ENCODE measurements around the gene UFC1. TPM values are rescaled to one million over a fixed set of nuclear protein-coding genes. Genes with fewer than 3 reads are reported as not detected.

UFC1 gene
- total RNA-seq, 1 experiment from 2014 or later = 63.7 TPM

- Histone ChIP-seq H3K4me2 (ENCODE audit: low read length) (peak within 1 kb of the TSS; percentile 89), H3K4me3 (replicated peaks in 1 of 2; ENCODE audit: low read depth in 1 of 2, low read length in 2 of 2) (peak within 1 kb of the TSS; percentile 94 to 98), H3K79me2 (ENCODE audit: insufficient read depth, low read length) (peaks cover 29% of the 10 kb centered on the region), H3K27me3 (ENCODE audit: insufficient read depth, low read length) (no peaks in the 10 kb centered on the region), H3K9me3 (ENCODE audit: control insufficient read depth in 1 of 2, insufficient read depth in 1 of 2, low read depth in 1 of 2, low read length in 2 of 2) (no peaks in the 10 kb centered on the region), H2AFZ (ENCODE audit: low read depth, low read length, poor library complexity, severe bottlenecking) (no peak within 1 kb of the TSS), H3K27ac (ENCODE audit: low read depth, low read length) (peak within 1 kb of the TSS; percentile 65), H4K20me1 (ENCODE audit: insufficient read depth) (no peaks in the 10 kb centered on the region), H3K9me2 (ENCODE audit: insufficient read depth) (no peaks in the 10 kb centered on the region), H3K4me1 (ENCODE audit: control insufficient read depth in 1 of 2, insufficient read depth in 2 of 2, low read length in 2 of 2) (peaks cover 8 to 38% of the 10 kb centered on the region in 2 experiments; a peak in 3 of 4 replicates), H3K9ac (ENCODE audit: low read length) (peak within 1 kb of the TSS; percentile 98), H3K36me3 (ENCODE audit: control insufficient read depth in 1 of 2, insufficient read depth in 2 of 2, low read length in 2 of 2) (peaks cover 19 to 26% of the 10 kb centered on the region in 2 experiments; a peak in 2 of 4 replicates)
- TF ChIP-seq ZFX (IDR thresholded peaks at IDR 0.05) (peak; percentile 71; the same call in 1 of the 2 replicates), YY1 (IDR thresholded peaks at IDR 0.05; ENCODE audit: extremely low read depth, insufficient replicate concordance, low read depth, low read length) (peak; percentile 100), ZBTB33 (IDR thresholded peaks at IDR 0.05; ENCODE audit: extremely low read depth, insufficient replicate concordance, low read length) (no peak), POLR2AphosphoS5 (IDR thresholded peaks at IDR 0.05; ENCODE audit: low read depth, low read length) (peak; percentile 95), JUND (IDR thresholded peaks at IDR 0.05) (no peak), CTCF (IDR thresholded peaks at IDR 0.05 in 2 of 3, conservative IDR thresholded peaks at IDR 0.05 in 1 of 3; ENCODE audit: borderline replicate concordance in 1 of 3, insufficient read depth in 1 of 3, low read depth in 2 of 3, low read length in 2 of 3) (peak in 2 of 3 experiments; percentile 31 to 32; a peak in 2 of 6 replicates), EGR1 (IDR thresholded peaks at IDR 0.05; ENCODE audit: low read depth) (peak; percentile 93), POLR2A (IDR thresholded peaks at IDR 0.05; ENCODE audit: borderline replicate concordance, extremely low read depth, insufficient read depth, insufficient read length) (peak; percentile 76)
- intact Hi-C loops (cut with micrococcal nuclease) = no loop called here
- TSS peak; percentile 90 for BruUV-seq (replicated peaks)
- CTCF ChIA-PET = interaction anchor here (0.7 to 1.8 kb wide), 6 partner anchors 10 to 180 kb away, joined by 3 to 7 read pairs (median 4); partner anchors contain the start of genes APOA2, PPOX and TOMM40L
- ATAC-seq (peak; percentile 96), DNase-seq (ENCODE audit: low read depth, low spot score) (peak; percentile 99)
- POLR2A ChIA-PET = interaction anchor here (0.9 to 3.0 kb wide), 7 partner anchors 8 to 86 kb away, joined by 3 to 12 read pairs (median 5); partner anchors contain the start of genes B4GALT3, PPOX and TOMM40L
- RAD21 ChIA-PET (ENCODE audit: low non-redundant PET in 1 of 2, low total read pairs in 2 of 2, uncharacterized antibody in 2 of 2, unreplicated experiment in 2 of 2) = no interaction called here
These were observed 48.3 kb downstream of the UFC1 start, which contains the start of gene NDUFS2 for GRCh38 chr1:161201836-161202712. NDUFS2 (plus strand) TSS chr1:161202367; CDS start chr1:161202386, 19 bp downstream.
